Measurements from ENCODE around the gene TMEM128.

TMEM128 gene

DNA sequence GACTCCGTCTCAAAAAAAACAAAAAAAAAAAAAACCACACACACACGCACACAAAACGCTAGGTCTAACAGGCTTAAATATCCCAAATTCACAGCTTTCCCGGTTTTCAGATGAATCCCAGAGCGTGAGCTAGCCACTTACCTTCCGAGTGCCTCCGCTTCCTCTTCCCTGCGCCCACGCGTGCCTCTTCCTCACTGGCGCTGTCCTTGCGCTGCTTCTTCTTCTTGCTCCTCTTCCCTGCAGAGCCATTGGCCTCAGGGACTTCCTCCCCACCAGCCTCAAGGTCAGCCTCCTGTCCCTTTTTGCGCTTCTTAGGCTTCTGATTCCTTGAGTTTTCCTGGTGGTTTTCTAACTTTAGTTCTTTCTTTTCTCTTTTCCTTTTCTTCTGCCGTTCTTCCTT lies 26.2 kb upstream of the TMEM128 start:
- ChIA-PET POLR2A (interaction anchor here (0.6 kb wide), 1 partner anchor 16 kb away, joined by 3 read pairs; the partner anchor contains the start of genes LYAR and ZBTB49), CTCF (no interaction called here)
- TF ChIP-seq SP1 (IDR thresholded peaks at IDR 0.05) (no peak), FOXK2 (IDR thresholded peaks at IDR 0.05) (no peak), BHLHE40 (IDR thresholded peaks at IDR 0.05; ENCODE audit: borderline replicate concordance) (no peak), FOXM1 (IDR thresholded peaks at IDR 0.05; ENCODE audit: borderline replicate concordance) (no peak), HDGF (IDR thresholded peaks at IDR 0.05; ENCODE audit: borderline replicate concordance) (no peak), TARDBP (IDR thresholded peaks at IDR 0.05) (no peak), CTBP1 (IDR thresholded peaks at IDR 0.05; ENCODE audit: borderline replicate concordance) (no peak), ELF4 (IDR thresholded peaks at IDR 0.05) (no peak), LEF1 (IDR thresholded peaks at IDR 0.05; ENCODE audit: borderline replicate concordance) (no peak), ZNF384 (IDR thresholded peaks at IDR 0.05) (no peak), ARNT (IDR thresholded peaks at IDR 0.05) (no peak)
- TF ChIP-seq, protein P1, sequence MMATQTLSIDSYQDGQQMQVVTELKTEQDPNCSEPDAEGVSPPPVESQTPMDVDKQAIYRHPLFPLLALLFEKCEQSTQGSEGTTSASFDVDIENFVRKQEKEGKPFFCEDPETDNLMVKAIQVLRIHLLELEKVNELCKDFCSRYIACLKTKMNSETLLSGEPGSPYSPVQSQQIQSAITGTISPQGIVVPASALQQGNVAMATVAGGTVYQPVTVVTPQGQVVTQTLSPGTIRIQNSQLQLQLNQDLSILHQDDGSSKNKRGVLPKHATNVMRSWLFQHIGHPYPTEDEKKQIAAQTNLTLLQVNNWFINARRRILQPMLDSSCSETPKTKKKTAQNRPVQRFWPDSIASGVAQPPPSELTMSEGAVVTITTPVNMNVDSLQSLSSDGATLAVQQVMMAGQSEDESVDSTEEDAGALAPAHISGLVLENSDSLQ (IDR thresholded peaks at IDR 0.05) = no peak
- no peak for DNase-seq (ENCODE audit: extremely low spot score)

DNA sequence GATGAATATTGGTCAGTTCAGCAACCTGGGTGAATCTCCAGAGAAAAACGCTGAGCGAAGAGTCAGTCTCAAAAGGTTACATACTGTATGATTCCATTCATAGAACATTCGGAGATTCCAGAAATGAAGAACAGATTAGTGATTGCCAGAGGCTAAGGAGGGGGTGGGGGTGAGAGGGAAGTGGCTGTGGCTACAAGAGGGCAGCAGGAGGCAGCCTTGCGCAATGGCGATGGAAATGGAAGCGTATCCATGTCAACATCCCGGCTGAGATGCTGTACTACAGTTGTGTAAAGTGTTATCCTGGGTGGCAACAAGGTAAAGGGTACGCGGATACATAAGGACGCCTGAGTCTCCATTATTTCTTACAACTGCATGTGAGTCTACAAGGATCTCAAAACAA lies 23.9 kb upstream of the TMEM128 start:
- no peak for DNase-seq (ENCODE audit: extremely low spot score)
- POLR2A ChIA-PET = no interaction called here
- CTCF ChIA-PET = no interaction called here
- TF ChIP-seq LEF1 (IDR thresholded peaks at IDR 0.05; ENCODE audit: borderline replicate concordance) = no peak
- no peak for TF ChIP-seq FOXA1 (IDR thresholded peaks at IDR 0.05)

DNA sequence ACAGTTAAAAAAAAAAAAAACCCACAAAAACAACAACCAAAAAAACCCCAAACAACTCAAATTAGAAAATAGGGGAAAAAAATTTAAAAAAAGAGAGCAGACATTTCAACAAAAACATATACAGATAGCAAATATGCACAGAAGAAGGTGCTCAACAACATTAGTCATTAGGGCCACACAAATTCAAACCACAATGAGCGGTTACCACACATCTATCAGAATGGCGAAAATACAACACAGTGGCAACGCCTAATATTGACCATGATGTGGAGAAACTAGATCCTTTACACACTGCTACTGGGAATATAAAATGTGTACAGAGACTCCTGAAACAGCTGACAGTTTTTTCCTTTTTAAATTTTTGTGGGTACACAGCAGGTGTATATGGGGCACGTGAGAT lies 22.5 kb upstream of the TMEM128 start:
- POLR2A ChIA-PET = interaction anchor here (0.7 kb wide), 1 partner anchor 20 kb away, joined by 3 read pairs; no protein-coding TSS in a partner anchor
- CTCF ChIA-PET = no interaction called here
- DNase-seq (ENCODE audit: extremely low spot score) = no peak
- TF ChIP-seq CTBP1 (IDR thresholded peaks at IDR 0.05; ENCODE audit: borderline replicate concordance) = no peak
- TF ChIP-seq HDGF (IDR thresholded peaks at IDR 0.05; ENCODE audit: borderline replicate concordance) = no peak
- no peak for TF ChIP-seq FOXM1 (IDR thresholded peaks at IDR 0.05; ENCODE audit: borderline replicate concordance)
- TF ChIP-seq, protein P1 (IDR thresholded peaks at IDR 0.05) = no peak
- no peak for TF ChIP-seq TARDBP (IDR thresholded peaks at IDR 0.05)
- no peak for TF ChIP-seq SP1 (IDR thresholded peaks at IDR 0.05)
- TF ChIP-seq ARNT (IDR thresholded peaks at IDR 0.05) = no peak
- no peak for TF ChIP-seq ZNF384 (IDR thresholded peaks at IDR 0.05)
- TF ChIP-seq BHLHE40 (IDR thresholded peaks at IDR 0.05; ENCODE audit: borderline replicate concordance) = no peak
- no peak for TF ChIP-seq L3MBTL2 (conservative IDR thresholded peaks at IDR 0.05)

DNA sequence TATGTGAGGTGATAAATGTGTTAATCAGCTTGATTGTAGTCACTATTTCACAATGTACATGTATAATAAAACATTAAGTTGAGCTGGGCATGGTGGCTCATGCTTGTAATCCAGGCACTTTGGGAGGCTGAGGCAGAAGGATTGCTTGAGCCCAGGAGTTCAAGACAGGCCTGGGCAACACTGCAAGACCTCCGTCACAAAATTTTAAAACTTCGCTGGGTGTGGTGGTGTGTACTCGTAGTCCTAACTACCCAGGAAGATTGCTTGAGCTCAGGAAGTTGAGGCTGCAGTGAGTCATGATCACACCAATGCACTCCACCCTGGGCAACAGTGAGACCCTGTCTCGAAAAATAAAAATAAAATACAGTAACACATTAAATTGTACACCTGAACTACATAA lies 21.8 kb upstream of the TMEM128 start:
- no peak for TF ChIP-seq BHLHE40 (IDR thresholded peaks at IDR 0.05; ENCODE audit: borderline replicate concordance)
- no peak for TF ChIP-seq CTBP1 (IDR thresholded peaks at IDR 0.05; ENCODE audit: borderline replicate concordance)
- TF ChIP-seq ZNF384 (IDR thresholded peaks at IDR 0.05) = no peak
- TF ChIP-seq FOXK2 (IDR thresholded peaks at IDR 0.05) = no peak
- TF ChIP-seq HDGF (IDR thresholded peaks at IDR 0.05; ENCODE audit: borderline replicate concordance) = no peak
- TF ChIP-seq SP1 (IDR thresholded peaks at IDR 0.05) = no peak
- no peak for TF ChIP-seq ARNT (IDR thresholded peaks at IDR 0.05)
- TF ChIP-seq FOXM1 (IDR thresholded peaks at IDR 0.05; ENCODE audit: borderline replicate concordance) = no peak
- TF ChIP-seq NFRKB (IDR thresholded peaks at IDR 0.05) = no peak
- TF ChIP-seq ELF4 (IDR thresholded peaks at IDR 0.05) = no peak
- no peak for TF ChIP-seq L3MBTL2 (conservative IDR thresholded peaks at IDR 0.05)
- TF ChIP-seq, protein P1 (IDR thresholded peaks at IDR 0.05) = no peak
- TF ChIP-seq LEF1 (IDR thresholded peaks at IDR 0.05; ENCODE audit: borderline replicate concordance) = no peak
- no peak for TF ChIP-seq TARDBP (IDR thresholded peaks at IDR 0.05)
- TF ChIP-seq FOXA1 (IDR thresholded peaks at IDR 0.05) = no peak
- TF ChIP-seq SUZ12 (IDR thresholded peaks at IDR 0.05) = no peak
- DNase-seq (ENCODE audit: extremely low spot score) = no peak
- ChIA-PET CTCF (no interaction called here), POLR2A (interaction anchor here (0.7 kb wide), 1 partner anchor 19 kb away, joined by 3 read pairs; no protein-coding TSS in a partner anchor)

DNA sequence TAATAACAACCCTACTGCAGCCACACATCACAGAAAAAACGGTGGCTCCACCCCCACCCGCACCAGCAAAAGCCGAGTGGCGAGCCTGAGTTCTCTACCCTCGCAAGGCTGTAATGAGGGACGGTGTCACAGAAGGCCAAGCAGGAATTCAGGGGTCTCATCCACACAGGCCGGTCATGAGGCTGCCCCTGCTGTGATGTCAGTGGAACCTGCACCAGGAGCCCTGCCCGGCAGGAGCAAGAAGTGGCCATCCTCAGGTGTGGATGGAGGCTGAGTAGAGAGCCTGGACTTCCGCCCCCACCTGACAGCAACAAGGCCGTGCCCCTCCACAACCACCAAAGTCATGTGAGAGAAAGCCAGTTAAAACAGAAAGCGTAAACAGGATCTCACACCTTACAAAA lies 21.3 kb upstream of the TMEM128 start:
- TF ChIP-seq NFRKB (IDR thresholded peaks at IDR 0.05) = no peak
- TF ChIP-seq CTBP1 (IDR thresholded peaks at IDR 0.05; ENCODE audit: borderline replicate concordance) = no peak
- no peak for TF ChIP-seq LEF1 (IDR thresholded peaks at IDR 0.05; ENCODE audit: borderline replicate concordance)
- TF ChIP-seq L3MBTL2 (conservative IDR thresholded peaks at IDR 0.05) = no peak
- TF ChIP-seq ARNT (IDR thresholded peaks at IDR 0.05) = no peak
- TF ChIP-seq BHLHE40 (IDR thresholded peaks at IDR 0.05; ENCODE audit: borderline replicate concordance) = no peak
- no peak for TF ChIP-seq HDGF (IDR thresholded peaks at IDR 0.05; ENCODE audit: borderline replicate concordance)
- TF ChIP-seq FOXM1 (IDR thresholded peaks at IDR 0.05; ENCODE audit: borderline replicate concordance) = no peak
- TF ChIP-seq SP1 (IDR thresholded peaks at IDR 0.05) = no peak
- TF ChIP-seq, protein P1 (IDR thresholded peaks at IDR 0.05) = no peak
- no peak for TF ChIP-seq ELF4 (IDR thresholded peaks at IDR 0.05)
- TF ChIP-seq ZNF384 (IDR thresholded peaks at IDR 0.05) = no peak
- ChIA-PET CTCF (no interaction called here), POLR2A (no interaction called here)
- DNase-seq (ENCODE audit: extremely low spot score) = no peak

DNA sequence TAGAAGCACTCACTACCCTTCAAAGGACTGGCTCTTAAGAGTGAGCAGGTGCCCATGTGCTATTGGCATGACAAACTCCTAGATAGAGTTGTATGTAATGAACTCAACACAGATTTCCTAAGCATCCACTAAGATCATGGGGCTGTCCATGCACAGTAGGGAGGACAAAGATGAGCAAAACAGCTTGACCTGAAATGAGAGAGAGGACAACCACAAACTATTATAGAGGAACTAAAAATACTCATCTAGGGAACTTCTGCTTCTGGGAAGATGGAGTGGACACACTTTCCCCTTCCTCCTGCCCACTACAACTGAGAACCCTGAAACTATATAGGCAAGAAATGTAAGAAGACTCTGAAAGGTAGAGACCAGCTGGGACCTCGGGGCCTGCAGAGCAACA lies 20.8 kb upstream of the TMEM128 start:
- CTCF ChIA-PET = no interaction called here
- TF ChIP-seq BHLHE40 (IDR thresholded peaks at IDR 0.05; ENCODE audit: borderline replicate concordance) (no peak), SUZ12 (IDR thresholded peaks at IDR 0.05) (no peak), CTBP1 (IDR thresholded peaks at IDR 0.05; ENCODE audit: borderline replicate concordance) (no peak), NFRKB (IDR thresholded peaks at IDR 0.05) (no peak), ELF4 (IDR thresholded peaks at IDR 0.05) (no peak), LEF1 (IDR thresholded peaks at IDR 0.05; ENCODE audit: borderline replicate concordance) (no peak), ARNT (IDR thresholded peaks at IDR 0.05) (no peak), SP1 (IDR thresholded peaks at IDR 0.05) (no peak), TARDBP (IDR thresholded peaks at IDR 0.05) (no peak), L3MBTL2 (conservative IDR thresholded peaks at IDR 0.05) (no peak), HDGF (IDR thresholded peaks at IDR 0.05; ENCODE audit: borderline replicate concordance) (no peak), FOXA1 (IDR thresholded peaks at IDR 0.05) (no peak), ZNF384 (IDR thresholded peaks at IDR 0.05) (no peak), FOXM1 (IDR thresholded peaks at IDR 0.05; ENCODE audit: borderline replicate concordance) (no peak), FOXK2 (IDR thresholded peaks at IDR 0.05) (no peak)
- TF ChIP-seq, protein P1 (IDR thresholded peaks at IDR 0.05) = no peak
- DNase-seq (ENCODE audit: extremely low spot score) = no peak
- POLR2A ChIA-PET = no interaction called here
